Mucosa of stomach (tissue), 1 donor: Measurements from ENCODE around the gene NSA2.
A peak's percentile ranks its signal among the peaks of the same experiment; 100 is the strongest.
"Not testable (repeated sequence)": the region's sequence is repeated elsewhere in the genome, so short reads cannot be mapped to it uniquely, and the experiment has no call there.

Source experiments
- H3K27me3 ChIP-seq: one replicate; pipeline ENCODE4 v1.7.0; 2013; ENCODE audit warnings: mild to moderate bottlenecking, low read length; ENCODE audit not compliant: control insufficient read depth, insufficient read depth
- H3K36me3 ChIP-seq: one replicate; pipeline ENCODE4 v1.7.0; 2013; ENCODE audit warnings: low read length; ENCODE audit not compliant: control insufficient read depth, insufficient read depth
- H3K4me1 ChIP-seq: one replicate; pipeline ENCODE4 v1.7.0; 2013; ENCODE audit warnings: mild to moderate bottlenecking, low read length; ENCODE audit not compliant: control insufficient read depth, insufficient read depth
- H3K4me3 ChIP-seq: one replicate; pipeline ENCODE4 v1.7.0; 2013; ENCODE audit warnings: low read length
- H3K9ac ChIP-seq: one replicate; pipeline ENCODE4 v1.7.0; 2013; ENCODE audit warnings: mild to moderate bottlenecking, low read length, moderate library complexity
- H3K9me3 ChIP-seq: one replicate; pipeline ENCODE4 v1.7.0; 2013; ENCODE audit warnings: mild to moderate bottlenecking, low read length, moderate library complexity; ENCODE audit not compliant: control insufficient read depth
- donor health status: Pancreatic carcinoma.

NSA2 gene

GRCh38 chr5:74766849-74767578, at the start of gene NSA2, which contains the start of gene GFM2:
Gene NSA2, plus strand, starts transcription at chr5:74767249. Its CDS starts 112 bp downstream, at chr5:74767361.
Gene GFM2, minus strand, starts transcription at chr5:74767117. Its CDS starts 3,375 bp downstream, at chr5:74763742.
- H3K36me3 ChIP-seq = no peaks in the 10 kb centered on the region
- no peaks in the 10 kb centered on the region for H3K9me3 ChIP-seq
- H3K4me3 ChIP-seq = peak within 1 kb of the TSS; percentile 95
- no peaks in the 10 kb centered on the region for H3K27me3 ChIP-seq
- H3K9ac ChIP-seq = peak within 1 kb of the TSS; percentile 87
- H3K4me1 ChIP-seq = peaks cover 23% of the 10 kb centered on the region

- H3K27me3 ChIP-seq = no peaks in the 10 kb centered on the region
- H3K4me1 ChIP-seq = peaks cover 4% of the 10 kb centered on the region
- H3K9ac ChIP-seq = no peak overlapping the region
- no peaks in the 10 kb centered on the region for H3K36me3 ChIP-seq
- H3K4me3 ChIP-seq = no peak overlapping the region
- H3K9me3 ChIP-seq = no peaks in the 10 kb centered on the region
Measured at GRCh38 chr5:74717596-74717995, 49.5 kb upstream of the NSA2 start.

GRCh38 chr5:74722271-74722670, 44.8 kb upstream of the NSA2 start:
- H3K27me3 ChIP-seq = no peaks in the 10 kb centered on the region
- peaks cover 5% of the 10 kb centered on the region for H3K36me3 ChIP-seq
- H3K9me3 ChIP-seq = no peaks in the 10 kb centered on the region
- no peak overlapping the region for H3K4me3 ChIP-seq
- H3K4me1 ChIP-seq = peaks cover 4% of the 10 kb centered on the region
- H3K9ac ChIP-seq = no peak overlapping the region

GRCh38 chr5:74725331-74725730, 41.7 kb upstream of the NSA2 start:
- no peak overlapping the region for H3K4me3 ChIP-seq
- no peak overlapping the region for H3K9ac ChIP-seq
- H3K27me3 ChIP-seq = no peaks in the 10 kb centered on the region
- peaks cover 5% of the 10 kb centered on the region for H3K36me3 ChIP-seq
- H3K9me3 ChIP-seq = no peaks in the 10 kb centered on the region
- H3K4me1 ChIP-seq = peaks cover 4% of the 10 kb centered on the region

- Histone ChIP-seq H3K4me3 (no peak overlapping the region), H3K9ac (no peak overlapping the region), H3K4me1 (no peaks in the 10 kb centered on the region), H3K27me3 (no peaks in the 10 kb centered on the region), H3K36me3 (no peaks in the 10 kb centered on the region), H3K9me3 (no peaks in the 10 kb centered on the region)
Measured at GRCh38 chr5:74736759-74737158, 30.3 kb upstream of the NSA2 start.

- no peak overlapping the region for H3K4me3 ChIP-seq
- H3K36me3 ChIP-seq = no peaks in the 10 kb centered on the region
- H3K9me3 ChIP-seq = no peaks in the 10 kb centered on the region
- no peaks in the 10 kb centered on the region for H3K27me3 ChIP-seq
- no peaks in the 10 kb centered on the region for H3K4me1 ChIP-seq
- H3K9ac ChIP-seq = no peak overlapping the region
Measured at GRCh38 chr5:74738406-74738805, 28.6 kb upstream of the NSA2 start.

GRCh38 chr5:74748742-74749141, 18.3 kb upstream of the NSA2 start:
- not testable (repeated sequence) for H3K4me3 ChIP-seq, H3K36me3 ChIP-seq, H3K4me1 ChIP-seq, H3K9ac ChIP-seq, H3K27me3 ChIP-seq, H3K9me3 ChIP-seq

GRCh38 chr5:74761241-74761640, 5.8 kb upstream of the NSA2 start:
- Histone ChIP-seq H3K36me3 (peaks cover 4% of the 10 kb centered on the region), H3K4me1 (peaks cover 29% of the 10 kb centered on the region), H3K9ac (no peak overlapping the region), H3K27me3 (no peaks in the 10 kb centered on the region), H3K4me3 (no peak overlapping the region), H3K9me3 (no peaks in the 10 kb centered on the region)

GRCh38 chr5:74762599-74762998, 4.5 kb upstream of the NSA2 start:
- no peak overlapping the region for H3K9ac ChIP-seq
- H3K4me3 ChIP-seq = no peak overlapping the region
- H3K4me1 ChIP-seq = peaks cover 29% of the 10 kb centered on the region
- H3K9me3 ChIP-seq = no peaks in the 10 kb centered on the region
- H3K27me3 ChIP-seq = no peaks in the 10 kb centered on the region
- H3K36me3 ChIP-seq = peaks cover 4% of the 10 kb centered on the region

- Histone ChIP-seq H3K9ac (no peak overlapping the region), H3K36me3 (peaks cover 4% of the 10 kb centered on the region), H3K4me1 (peaks cover 38% of the 10 kb centered on the region), H3K4me3 (no peak overlapping the region), H3K27me3 (no peaks in the 10 kb centered on the region), H3K9me3 (no peaks in the 10 kb centered on the region)
Measured at GRCh38 chr5:74763504-74763903, 3.5 kb upstream of the NSA2 start.

GRCh38 chr5:74765201-74765600, 1.8 kb upstream of the NSA2 start:
- Histone ChIP-seq H3K4me1 (peaks cover 36% of the 10 kb centered on the region), H3K9ac (peak overlapping the region; percentile 87), H3K9me3 (no peaks in the 10 kb centered on the region), H3K4me3 (no peak overlapping the region), H3K36me3 (peaks cover 3% of the 10 kb centered on the region), H3K27me3 (no peaks in the 10 kb centered on the region)

- H3K9ac ChIP-seq = peak overlapping the region; percentile 87
- no peaks in the 10 kb centered on the region for H3K9me3 ChIP-seq
- H3K27me3 ChIP-seq = no peaks in the 10 kb centered on the region
- H3K4me1 ChIP-seq = peaks cover 29% of the 10 kb centered on the region
- peak overlapping the region; percentile 95 for H3K4me3 ChIP-seq
- H3K36me3 ChIP-seq = no peaks in the 10 kb centered on the region
Measured at GRCh38 chr5:74765929-74766328, 1.1 kb upstream of the NSA2 start.
